ENCODE results near the gene MASP1.

DNA sequence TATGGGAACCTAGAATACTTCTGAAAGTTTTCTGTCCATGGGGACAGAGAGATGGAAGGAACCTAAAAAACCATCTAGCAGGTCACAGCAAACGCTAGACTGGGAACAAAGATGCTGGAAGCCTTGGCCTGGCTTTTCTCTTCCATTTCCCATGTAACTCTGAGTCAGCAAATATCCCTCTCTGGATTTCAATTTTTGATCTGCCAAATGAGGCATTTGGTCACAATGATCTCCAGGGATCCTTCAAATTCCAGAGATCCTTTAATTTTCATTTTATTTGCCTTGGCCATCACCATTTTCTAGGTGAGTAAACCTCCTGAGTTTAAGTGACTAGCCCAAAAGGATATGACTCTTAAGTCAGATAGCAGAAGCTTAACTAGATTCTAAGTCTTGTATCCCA, 54.6 kb downstream of the MASP1 start:
- TF ChIP-seq, protein P1, sequence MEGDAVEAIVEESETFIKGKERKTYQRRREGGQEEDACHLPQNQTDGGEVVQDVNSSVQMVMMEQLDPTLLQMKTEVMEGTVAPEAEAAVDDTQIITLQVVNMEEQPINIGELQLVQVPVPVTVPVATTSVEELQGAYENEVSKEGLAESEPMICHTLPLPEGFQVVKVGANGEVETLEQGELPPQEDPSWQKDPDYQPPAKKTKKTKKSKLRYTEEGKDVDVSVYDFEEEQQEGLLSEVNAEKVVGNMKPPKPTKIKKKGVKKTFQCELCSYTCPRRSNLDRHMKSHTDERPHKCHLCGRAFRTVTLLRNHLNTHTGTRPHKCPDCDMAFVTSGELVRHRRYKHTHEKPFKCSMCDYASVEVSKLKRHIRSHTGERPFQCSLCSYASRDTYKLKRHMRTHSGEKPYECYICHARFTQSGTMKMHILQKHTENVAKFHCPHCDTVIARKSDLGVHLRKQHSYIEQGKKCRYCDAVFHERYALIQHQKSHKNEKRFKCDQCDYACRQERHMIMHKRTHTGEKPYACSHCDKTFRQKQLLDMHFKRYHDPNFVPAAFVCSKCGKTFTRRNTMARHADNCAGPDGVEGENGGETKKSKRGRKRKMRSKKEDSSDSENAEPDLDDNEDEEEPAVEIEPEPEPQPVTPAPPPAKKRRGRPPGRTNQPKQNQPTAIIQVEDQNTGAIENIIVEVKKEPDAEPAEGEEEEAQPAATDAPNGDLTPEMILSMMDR (conservative IDR thresholded peaks at IDR 0.05; ENCODE audit: low read length): no peak
- TF ChIP-seq EZH2phosphoT487 (IDR thresholded peaks at IDR 0.05; ENCODE audit: borderline replicate concordance): no peak

Data from Loucy (cell line).